Calu3 (cell line): Measurements from ENCODE around the gene PLAU. TPM values are rescaled to one million over a fixed set of nuclear protein-coding genes. Genes with fewer than 3 reads are reported as not detected.
"Not testable (repeated sequence)": the region's sequence is repeated elsewhere in the genome, so short reads cannot be mapped to it uniquely, and the experiment has no call there.

Experiments used
- BruUV-seq: library from RNA; stranded (reverse); fragments of 400-500 nt; replicated peaks from 2 replicates; lab custom pipeline; 2021; lab: Mats Ljungman, UMichigan
- CTCF ChIA-PET: fragments of 300-600 bp; sonication (Branson Sonifier 250); formaldehyde crosslinking; loops from one replicate; lab custom pipeline; 2022; ENCODE audit warnings: antibody characterized with exemption; lab: Charles Lee
- DNase-seq: peaks from one replicate; pipeline ENCODE4 v3.0.0; 2022
- H3K27ac Mint-ChIP-seq: one replicate; pipeline ENCODE4 v1.8.0; 2022; ENCODE audit warnings: mixed read lengths; ENCODE audit not compliant: unreplicated experiment
- H3K27me3 Mint-ChIP-seq: one replicate; pipeline ENCODE4 v1.8.0; 2022; ENCODE audit warnings: mixed read lengths; ENCODE audit not compliant: unreplicated experiment
- H3K36me3 Mint-ChIP-seq: one replicate; pipeline ENCODE4 v1.8.0; 2022; ENCODE audit warnings: mild to moderate bottlenecking, moderate library complexity, mixed read lengths; ENCODE audit not compliant: insufficient read depth, unreplicated experiment
- H3K4me1 Mint-ChIP-seq: one replicate; pipeline ENCODE4 v1.8.0; 2022; ENCODE audit warnings: mild to moderate bottlenecking, low read depth, mixed read lengths; ENCODE audit not compliant: unreplicated experiment
- H3K4me3 Mint-ChIP-seq: one replicate; pipeline ENCODE4 v1.8.0; 2022; ENCODE audit warnings: mild to moderate bottlenecking, low read depth, moderate library complexity, mixed read lengths; ENCODE audit not compliant: unreplicated experiment
- H3K9me3 Mint-ChIP-seq: one replicate; pipeline ENCODE4 v1.8.0; 2022; ENCODE audit warnings: low read depth, mixed read lengths; ENCODE audit not compliant: unreplicated experiment
- intact Hi-C: fragments of 100-400 bp; cut with micrococcal nuclease; formaldehyde crosslinking; loops from one replicate; pipeline ENCODE4 v1.10.0; 2022; ENCODE audit not compliant: unreplicated experiment
- total RNA-seq: library from RNA; stranded (reverse); gene quantifications from 2 replicates; pipeline ENCODE4 v1.2.3, GENCODE V29; 2022
- TF ChIP-seq, protein P1 (sequence below): fragments of 200-600 bp; IDR thresholded peaks from one replicate; pipeline ENCODE4 v1.8.0; 2022; ENCODE audit warnings: antibody characterized with exemption; ENCODE audit not compliant: unreplicated experiment

The PLAU gene
- total RNA-seq, 1 experiment from 2014 or later = 706 TPM

DNA sequence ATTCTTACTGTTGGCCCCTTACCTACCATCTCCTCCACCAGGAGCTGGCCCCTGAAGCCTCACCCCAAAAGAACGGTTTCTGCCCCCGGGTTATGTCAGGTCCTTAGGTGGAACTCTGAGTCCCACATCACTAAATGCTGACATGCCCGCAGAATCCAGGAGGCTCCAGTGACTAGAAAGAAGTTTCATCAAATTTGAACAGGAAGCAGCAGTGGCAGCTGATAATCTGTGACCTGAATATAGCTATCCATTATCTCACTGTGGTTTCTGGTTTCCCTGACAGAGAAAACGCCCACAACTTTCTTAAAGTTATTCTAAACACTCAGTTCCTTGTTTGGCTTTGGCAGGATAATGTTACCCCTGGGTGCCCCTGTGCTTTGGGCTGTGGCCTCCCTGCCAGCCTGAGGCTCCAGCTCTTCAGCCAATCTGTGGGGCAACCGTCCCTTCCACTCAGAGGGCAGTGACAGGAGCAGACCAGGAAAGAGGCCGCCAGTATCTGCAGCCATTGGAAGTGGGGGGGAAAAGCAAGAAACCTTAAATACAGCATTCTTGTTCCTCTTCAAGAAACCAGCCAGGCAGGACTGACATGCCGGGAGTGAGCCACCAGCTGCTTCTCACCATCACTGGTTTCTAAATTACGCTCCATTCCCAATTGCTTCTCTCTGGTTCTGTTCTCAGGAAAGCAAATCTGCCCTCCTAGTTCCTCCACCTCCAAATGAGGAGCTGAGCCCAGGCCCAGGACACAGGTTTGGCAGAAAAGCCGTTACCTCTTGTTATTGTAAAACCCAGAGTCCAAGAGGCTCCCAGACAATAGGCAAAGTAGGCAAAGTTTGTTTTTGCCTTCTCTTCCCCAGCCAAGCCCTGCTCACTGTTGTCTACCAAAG is 45.8 kb downstream of the PLAU start:
- peak; percentile 77 for DNase-seq
- CTCF ChIA-PET = interaction anchor here (0.7 to 2.1 kb wide), 20 partner anchors 10 to 147 kb away, joined by 3 to 27 read pairs (median 4); partner anchors contain the start of gene PLAU
- H3K27me3 Mint-ChIP-seq = no peaks in the 10 kb centered on the region
- H3K36me3 Mint-ChIP-seq = peaks cover 9% of the 10 kb centered on the region
- intact Hi-C loops = loop anchor here (1.0 to 2.0 kb wide), 2 partner anchors 42 to 125 kb away; partner anchors contain the start of gene VCL
- no peaks in the 10 kb centered on the region for H3K9me3 Mint-ChIP-seq
- TF ChIP-seq, protein P1, sequence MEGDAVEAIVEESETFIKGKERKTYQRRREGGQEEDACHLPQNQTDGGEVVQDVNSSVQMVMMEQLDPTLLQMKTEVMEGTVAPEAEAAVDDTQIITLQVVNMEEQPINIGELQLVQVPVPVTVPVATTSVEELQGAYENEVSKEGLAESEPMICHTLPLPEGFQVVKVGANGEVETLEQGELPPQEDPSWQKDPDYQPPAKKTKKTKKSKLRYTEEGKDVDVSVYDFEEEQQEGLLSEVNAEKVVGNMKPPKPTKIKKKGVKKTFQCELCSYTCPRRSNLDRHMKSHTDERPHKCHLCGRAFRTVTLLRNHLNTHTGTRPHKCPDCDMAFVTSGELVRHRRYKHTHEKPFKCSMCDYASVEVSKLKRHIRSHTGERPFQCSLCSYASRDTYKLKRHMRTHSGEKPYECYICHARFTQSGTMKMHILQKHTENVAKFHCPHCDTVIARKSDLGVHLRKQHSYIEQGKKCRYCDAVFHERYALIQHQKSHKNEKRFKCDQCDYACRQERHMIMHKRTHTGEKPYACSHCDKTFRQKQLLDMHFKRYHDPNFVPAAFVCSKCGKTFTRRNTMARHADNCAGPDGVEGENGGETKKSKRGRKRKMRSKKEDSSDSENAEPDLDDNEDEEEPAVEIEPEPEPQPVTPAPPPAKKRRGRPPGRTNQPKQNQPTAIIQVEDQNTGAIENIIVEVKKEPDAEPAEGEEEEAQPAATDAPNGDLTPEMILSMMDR = no peak
- peak overlapping the region; percentile 23 for H3K4me3 Mint-ChIP-seq
- no TSS peak for BruUV-seq
- peaks cover 39% of the 10 kb centered on the region for H3K4me1 Mint-ChIP-seq
- peak overlapping the region; percentile 48 for H3K27ac Mint-ChIP-seq

DNA sequence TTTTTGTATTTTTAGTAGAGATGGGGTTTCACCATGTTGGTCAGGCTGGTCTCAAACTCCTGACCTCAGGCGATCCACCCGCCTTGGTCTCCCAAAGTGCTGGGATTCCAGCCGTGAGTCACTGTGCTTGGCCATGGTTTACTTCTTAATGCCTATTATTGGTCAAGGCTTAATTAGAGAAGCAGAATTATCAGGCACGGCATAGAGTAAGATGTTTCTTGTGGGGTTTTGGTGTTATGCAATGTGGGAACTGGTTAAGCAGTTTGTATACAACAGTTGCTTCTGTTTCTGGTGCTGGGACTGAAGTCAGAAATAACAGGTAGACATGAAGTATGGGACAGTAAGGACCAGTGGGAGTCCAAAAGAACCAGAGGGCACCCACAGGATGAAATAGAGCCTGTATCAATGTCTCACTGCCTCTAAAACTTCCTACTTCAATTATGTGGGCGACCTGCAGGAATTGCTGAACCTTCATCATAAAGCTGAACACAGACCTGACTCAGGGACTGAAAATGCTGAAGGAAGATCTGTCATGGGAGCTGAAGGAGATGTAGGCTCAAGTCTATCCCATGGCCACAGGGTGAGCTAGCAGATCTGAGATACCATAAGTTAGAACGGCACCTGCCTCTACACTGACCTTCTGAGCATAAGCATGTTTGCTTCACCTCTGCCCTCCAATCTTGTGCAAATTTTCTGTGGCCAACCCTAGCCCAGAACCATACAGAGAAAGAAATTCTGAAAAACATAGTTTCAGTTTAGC is 48.7 kb downstream of the PLAU start:
- DNase-seq = no peak
- Mint-ChIP-seq H3K27me3 (no peaks in the 10 kb centered on the region), H3K4me1 (peaks cover 39% of the 10 kb centered on the region), H3K4me3 (no peak overlapping the region), H3K9me3 (no peaks in the 10 kb centered on the region), H3K27ac (no peak overlapping the region), H3K36me3 (peaks cover 9% of the 10 kb centered on the region)
- BruUV-seq = no TSS peak
- TF ChIP-seq, protein P1 = no peak
- CTCF ChIA-PET = no interaction called here
- intact Hi-C loops = no loop called here

DNA sequence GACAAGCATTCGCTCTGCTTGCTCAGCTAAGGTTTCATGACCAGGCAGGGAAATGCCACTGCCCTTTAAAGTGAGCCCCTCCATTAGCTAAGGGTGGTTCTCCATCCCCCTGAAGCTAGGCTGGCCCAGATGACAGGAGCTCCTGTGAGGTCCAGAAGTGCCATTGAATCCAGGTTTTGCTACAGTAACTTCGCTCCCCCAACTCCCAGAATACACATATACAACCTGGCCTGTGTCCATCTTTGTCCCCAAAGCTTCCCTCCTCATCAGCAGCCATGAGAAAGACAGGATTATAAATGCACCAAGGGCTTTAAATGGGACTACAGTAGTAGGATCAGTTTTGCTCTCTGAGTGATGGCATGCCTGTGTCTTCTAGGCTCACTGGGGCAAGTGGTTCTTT is 51.5 kb downstream of the PLAU start:
- BruUV-seq = no TSS peak
- Mint-ChIP-seq H3K27ac (no peak overlapping the region), H3K4me3 (no peak overlapping the region), H3K27me3 (no peaks in the 10 kb centered on the region), H3K36me3 (peaks cover 9% of the 10 kb centered on the region), H3K9me3 (no peaks in the 10 kb centered on the region), H3K4me1 (peaks cover 31% of the 10 kb centered on the region)
- CTCF ChIA-PET = interaction anchor here (0.5 kb wide), 1 partner anchor 296 kb away, joined by 3 read pairs; no protein-coding TSS in a partner anchor
- intact Hi-C loops = no loop called here
- no peak for DNase-seq
- TF ChIP-seq, protein P1 = no peak

DNA sequence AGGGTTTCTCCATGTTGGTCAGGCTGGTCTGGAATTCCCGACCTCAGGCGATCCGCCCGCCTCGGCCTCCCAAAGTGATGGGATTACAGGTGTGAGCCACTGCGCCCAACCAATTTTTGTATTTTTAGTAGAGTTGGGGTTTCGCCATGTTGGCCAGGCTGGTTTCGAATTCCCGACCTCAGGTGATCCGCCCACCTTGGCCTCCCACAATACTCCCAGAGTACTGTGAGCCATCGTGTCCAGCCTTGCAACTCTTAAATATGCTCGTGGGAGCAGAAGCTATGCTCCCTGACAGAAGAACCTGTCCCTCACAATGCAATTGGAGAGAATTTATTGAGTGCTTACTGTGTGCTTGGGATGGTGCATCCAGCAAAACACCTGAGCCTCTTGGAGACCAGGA is 52.6 kb downstream of the PLAU start:
- H3K4me1 Mint-ChIP-seq = peaks cover 29% of the 10 kb centered on the region
- H3K9me3 Mint-ChIP-seq, CTCF ChIA-PET, H3K27me3 Mint-ChIP-seq, H3K36me3 Mint-ChIP-seq, intact Hi-C loops, BruUV-seq, H3K4me3 Mint-ChIP-seq, H3K27ac Mint-ChIP-seq, DNase-seq: not testable (repeated sequence)
